NCI-H1694 (cell line): ENCODE data around the gene RAB21.
"Not testable (repeated sequence)": the region's sequence is repeated elsewhere in the genome, so short reads cannot be mapped to it uniquely, and the experiment has no call there.

Experiments
- DNase-seq: peaks from one replicate; lab custom pipeline; 2025; lab: John Stamatoyannopoulos, UW

Gene RAB21

DNA sequence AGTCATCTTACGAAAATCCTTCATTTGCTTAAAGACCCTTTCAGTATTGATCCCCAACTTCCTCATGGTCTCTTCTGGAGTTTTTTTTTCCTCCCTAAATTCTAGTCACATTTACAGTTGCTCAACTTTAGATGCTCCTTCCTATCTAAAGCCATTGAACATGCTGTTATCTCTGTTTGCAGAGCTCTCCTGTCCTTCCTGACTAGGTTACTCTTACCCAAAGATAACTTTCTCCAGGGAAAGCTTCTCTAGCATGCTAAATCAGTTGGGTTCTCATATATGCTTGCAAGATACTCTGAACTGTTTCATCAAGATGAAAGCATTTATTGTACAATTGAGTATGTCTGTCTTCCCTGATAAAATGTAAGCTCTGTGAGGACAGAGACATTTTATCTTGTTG, 1.8 kb upstream of the RAB21 start:
- no peak for DNase-seq

GRCh38 chr12:71755146-71755892, 656 bp downstream of the RAB21 start:
- no peak for DNase-seq

- no peak for DNase-seq
These were observed 1.5 kb downstream of the RAB21 start for GRCh38 chr12:71756054-71756690.

DNA sequence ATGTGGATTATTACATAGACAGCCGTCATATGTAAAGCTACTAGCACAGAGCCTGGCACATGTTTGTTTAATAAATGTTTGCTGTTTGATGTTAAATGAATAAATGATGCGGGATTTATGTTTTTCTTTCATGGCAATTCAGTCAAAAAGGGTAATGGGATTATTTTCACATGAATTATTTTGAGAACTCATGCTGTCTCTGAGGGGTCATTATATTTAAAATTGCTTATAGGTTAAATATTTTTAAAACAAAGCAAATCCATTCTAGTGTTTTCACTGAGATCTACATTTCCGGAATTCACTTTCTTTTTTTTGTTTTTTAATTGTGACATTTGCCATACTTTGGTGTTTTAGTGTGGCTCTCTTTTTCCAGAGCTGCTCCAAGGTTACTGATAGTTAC, 5.3 kb downstream of the RAB21 start:
- no peak for DNase-seq

- no peak for DNase-seq
These were observed 5.8 kb downstream of the RAB21 start for GRCh38 chr12:71760471-71760870.

GRCh38 chr12:71761354-71761753, 6.7 kb downstream of the RAB21 start:
- DNase-seq, result not testable (repeated sequence)

GRCh38 chr12:71763677-71764379, 9.2 kb downstream of the RAB21 start:
- DNase-seq, result no peak

GRCh38 chr12:71764587-71765321, 10.1 kb downstream of the RAB21 start:
- no peak for DNase-seq

DNA sequence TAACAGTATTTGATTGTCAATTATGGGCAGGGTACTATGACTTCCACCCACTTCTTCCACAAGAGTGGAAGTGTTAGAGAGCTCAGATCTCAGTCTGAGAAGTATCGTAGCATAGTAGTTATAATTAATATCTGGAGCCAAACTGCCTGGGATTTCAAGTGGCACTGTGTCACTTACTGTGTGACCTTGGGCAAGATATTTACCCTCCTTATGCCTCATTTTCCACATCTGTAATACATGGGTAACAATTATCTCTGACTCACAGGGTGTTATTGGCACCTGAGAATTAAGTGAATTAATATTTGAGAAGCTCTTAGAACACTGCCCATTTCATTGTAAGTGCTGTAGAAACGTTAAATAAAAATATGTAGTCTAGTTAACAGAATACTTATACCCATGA, 11.5 kb downstream of the RAB21 start:
- DNase-seq, result no peak

- no peak for DNase-seq
These were observed 12.5 kb downstream of the RAB21 start for GRCh38 chr12:71767183-71767582.

DNA sequence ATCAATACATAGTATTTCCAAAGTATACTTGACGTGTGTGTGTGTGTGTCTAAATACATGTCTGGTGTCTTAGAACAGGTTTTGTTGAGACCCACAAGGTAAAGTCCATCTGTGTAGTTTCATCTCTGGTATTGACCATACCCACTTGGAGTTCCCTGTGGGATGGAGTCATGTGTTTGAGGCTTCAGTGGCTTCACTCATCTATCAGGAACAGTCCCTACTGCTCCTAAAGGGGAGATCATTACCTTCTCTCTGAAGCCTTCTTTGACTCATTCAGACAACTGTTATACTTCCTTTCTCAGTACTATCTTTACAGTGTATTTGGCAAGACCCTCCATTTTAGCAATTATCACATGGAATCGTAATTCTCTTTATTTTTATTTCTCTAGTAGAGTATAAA, 14.2 kb downstream of the RAB21 start:
- DNase-seq, result no peak

DNA sequence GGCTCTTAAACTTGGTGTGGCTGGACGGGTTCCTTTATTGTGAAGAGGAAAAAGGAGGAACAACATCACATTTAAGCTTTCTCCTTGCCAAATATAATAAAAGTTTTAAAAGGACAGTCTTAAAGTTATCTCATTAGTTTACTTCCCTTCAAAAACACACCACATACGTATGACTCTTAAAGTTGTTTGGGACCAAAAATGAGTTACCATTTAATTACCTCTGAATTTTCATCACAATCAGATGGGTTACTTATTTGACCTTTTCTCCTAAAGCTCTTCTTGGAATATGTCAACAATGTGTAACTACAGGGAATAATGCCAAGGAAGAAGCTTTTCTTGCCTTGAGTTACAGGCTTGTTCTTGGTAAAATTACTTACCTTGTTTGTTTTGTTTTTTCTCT, 16.4 kb downstream of the RAB21 start:
- DNase-seq, result no peak

DNA sequence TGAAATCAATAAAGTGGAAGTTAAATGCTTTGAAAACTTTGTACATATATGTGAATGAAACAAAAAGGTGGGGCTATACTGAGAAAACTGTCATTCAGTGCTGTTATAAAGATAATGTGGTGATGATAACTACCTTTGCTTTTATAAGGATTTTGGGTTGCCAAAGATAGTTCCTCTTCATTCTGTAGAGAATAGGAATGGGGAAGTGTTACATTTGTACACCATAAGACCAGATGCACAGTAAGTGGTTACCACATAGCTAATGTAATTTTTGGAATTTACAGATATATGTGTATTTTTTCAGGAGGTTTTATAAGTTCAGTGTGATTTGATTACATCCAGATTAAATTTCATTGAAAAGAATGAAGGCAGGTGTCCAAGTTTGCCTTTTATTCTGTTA, 18.1 kb downstream of the RAB21 start:
- DNase-seq, result no peak

DNA sequence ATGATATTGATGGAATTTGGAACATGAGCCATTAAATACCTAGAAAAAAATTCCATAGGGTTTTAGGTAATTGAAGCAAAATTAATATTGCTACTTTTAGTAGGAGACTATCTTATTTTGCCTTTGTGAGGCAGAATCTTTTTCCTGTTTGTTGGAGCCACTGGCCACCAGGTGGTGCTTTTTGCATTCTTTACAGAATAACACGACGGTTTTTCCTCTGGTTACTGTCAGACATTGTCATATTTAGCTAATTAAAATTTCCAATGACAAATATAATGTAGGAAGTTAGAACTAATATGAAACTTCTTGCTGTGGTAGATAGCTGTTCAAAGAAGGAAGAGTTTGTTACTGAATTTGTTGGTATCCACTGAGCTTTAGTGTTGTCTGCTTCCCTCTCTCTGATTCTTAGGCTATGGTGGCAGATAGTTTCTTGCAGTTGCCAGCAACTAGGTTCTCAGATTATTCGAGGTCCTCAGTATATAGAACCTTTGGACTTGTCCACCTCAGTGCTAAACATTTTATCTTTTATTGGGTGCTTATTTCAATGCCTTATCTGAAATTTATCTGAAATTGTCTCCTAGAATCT, 25.7 kb downstream of the RAB21 start:
- peak; percentile 33 for DNase-seq

- no peak for DNase-seq
These were observed 27.4 kb downstream of the RAB21 start for GRCh38 chr12:71782017-71782416.

- no peak for DNase-seq
These were observed 32.2 kb downstream of the RAB21 start for GRCh38 chr12:71786829-71787228.

DNA sequence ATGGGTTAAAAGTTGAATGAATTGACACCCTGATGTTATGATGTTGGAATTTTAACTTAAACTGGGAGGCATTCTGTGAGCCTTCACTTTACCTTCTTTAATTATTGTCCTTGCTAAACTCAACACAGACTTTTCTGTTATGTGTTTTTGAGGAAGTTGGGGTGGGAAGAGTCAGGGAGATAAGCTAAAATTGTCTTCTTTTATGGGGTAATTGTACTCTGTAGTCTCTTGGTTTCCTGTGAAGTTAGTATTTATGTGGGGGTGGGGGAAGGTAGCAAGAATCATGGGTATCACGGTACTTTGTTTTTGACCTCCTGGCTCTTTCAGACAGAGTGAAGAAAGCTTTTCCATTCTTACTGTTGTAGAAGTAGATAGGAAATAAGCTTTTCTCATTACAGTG, 32.9 kb downstream of the RAB21 start:
- no peak for DNase-seq

DNA sequence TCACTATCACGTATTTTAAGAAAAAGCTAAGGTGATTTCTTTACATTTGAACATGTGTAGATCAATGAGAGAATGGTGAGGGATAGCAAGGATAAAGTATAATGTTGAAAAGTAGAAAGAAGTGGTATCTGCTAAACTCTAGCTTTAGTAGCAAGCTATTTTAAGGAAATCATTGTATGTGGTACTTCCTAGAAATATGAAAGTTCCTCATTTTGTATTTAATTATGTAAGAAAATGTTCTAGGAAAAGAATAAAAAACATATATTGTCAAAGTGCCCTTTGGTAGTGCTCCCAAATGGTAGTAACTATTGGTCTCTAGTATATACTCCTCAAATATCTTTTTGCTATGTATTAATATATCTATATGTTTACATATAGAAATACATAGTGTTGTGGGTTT, 35.7 kb downstream of the RAB21 start:
- DNase-seq, result no peak

GRCh38 chr12:71791473-71792150, 36.9 kb downstream of the RAB21 start:
- no peak for DNase-seq

DNA sequence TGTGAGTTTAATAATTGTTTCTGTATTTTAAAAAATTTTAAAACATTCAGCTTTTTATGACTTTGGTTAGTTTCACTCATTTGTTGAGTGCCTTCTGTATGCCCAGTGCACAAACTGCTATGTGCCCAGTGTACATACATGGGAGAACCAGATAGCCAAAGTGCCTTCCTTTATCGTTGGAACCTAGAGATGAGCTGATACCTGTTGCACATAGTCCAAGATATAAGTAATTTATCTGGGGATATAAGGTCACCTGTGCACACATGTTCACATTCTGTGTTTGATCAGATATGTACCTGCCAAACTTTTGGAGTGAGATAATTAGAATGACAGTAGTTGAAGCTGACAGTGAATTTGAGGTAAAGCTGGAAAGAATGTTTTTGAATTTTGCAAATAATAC, 37.9 kb downstream of the RAB21 start:
- DNase-seq, result no peak

DNA sequence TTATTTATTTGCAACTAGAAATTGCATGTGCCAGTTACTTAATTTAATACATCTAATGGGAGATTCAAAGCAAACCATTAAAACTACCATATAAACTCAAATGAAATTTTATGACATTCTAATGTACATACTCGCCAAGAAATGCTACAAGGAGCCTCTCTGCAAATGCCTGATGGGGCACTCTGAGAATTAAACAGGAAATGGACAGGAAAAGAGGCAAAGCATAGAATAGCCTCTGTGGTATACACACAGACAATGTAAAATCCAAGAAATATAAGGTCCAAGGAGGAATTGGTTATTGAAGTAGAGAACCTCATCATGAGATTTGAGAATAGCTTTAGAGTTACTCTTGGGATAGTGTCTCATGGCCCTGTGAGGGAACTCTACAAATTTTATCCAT, 41.2 kb downstream of the RAB21 start:
- no peak for DNase-seq

DNA sequence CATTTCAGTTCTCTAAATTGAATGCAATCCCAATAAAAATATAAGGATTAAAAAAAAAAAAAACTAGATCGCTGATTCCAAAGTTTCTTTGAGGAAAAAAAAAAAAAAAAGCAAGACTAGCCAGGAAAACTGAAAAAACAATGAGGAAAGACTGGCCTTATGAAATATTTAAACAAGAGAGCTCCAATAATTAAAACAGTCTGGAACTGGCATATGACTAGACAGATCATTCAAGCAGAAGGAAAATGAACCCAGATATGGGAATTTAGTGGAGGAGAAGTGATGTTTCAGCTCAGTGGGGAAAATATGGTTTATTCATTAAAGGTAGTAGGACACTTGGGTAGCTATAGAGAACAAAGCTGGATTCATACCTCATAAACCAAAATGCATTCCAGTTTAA, 42.9 kb downstream of the RAB21 start:
- DNase-seq, result no peak
